RWPE2 (cell line): Measurements from ENCODE around the gene COX15.
A peak's percentile ranks its signal among the peaks of the same experiment; 100 is the strongest.

Experiments used
- ATAC-seq: fragments of 200-7000 bp; cut with Tn5 transposase; 3 replicates; pipeline ENCODE4 v1.9.1; 2021; ENCODE audit warnings: low read depth
- DNase-seq: peaks from one replicate; pipeline ENCODE4 v3.0.0-alpha.2; 2020; ENCODE audit warnings: low spot score
- H3K27ac ChIP-seq: fragments of 450-650 bp; 2 replicates; pipeline ENCODE4 v1.5.1; 2017; ENCODE audit warnings: mild to moderate bottlenecking; ENCODE audit not compliant: poor library complexity, severe bottlenecking
- H3K27me3 ChIP-seq: fragments of 250-450 bp; sonication (Bioruptor Pico); 2 replicates; pipeline ENCODE4 v1.5.1; 2021; ENCODE audit warnings: mild to moderate bottlenecking, moderate library complexity; ENCODE audit not compliant: insufficient read depth, poor library complexity, severe bottlenecking
- H3K36me3 ChIP-seq: fragments of 250-450 bp; sonication (Bioruptor Pico); 2 replicates; pipeline ENCODE4 v1.5.1; 2020; ENCODE audit warnings: low read depth, mild to moderate bottlenecking, moderate library complexity
- H3K4me1 ChIP-seq: fragments of 250-450 bp; sonication (Bioruptor Pico); 2 replicates; pipeline ENCODE4 v1.5.1; 2021; ENCODE audit warnings: mild to moderate bottlenecking, moderate library complexity; ENCODE audit not compliant: insufficient read depth, poor library complexity, severe bottlenecking
- H3K4me3 ChIP-seq: fragments of 250-450 bp; sonication (Bioruptor Pico); 2 replicates; pipeline ENCODE4 v1.5.1; 2021; ENCODE audit warnings: mild to moderate bottlenecking, moderate library complexity; ENCODE audit not compliant: severe bottlenecking
- H3K9me3 ChIP-seq: fragments of 250-450 bp; sonication (Bioruptor Pico); 2 replicates; pipeline ENCODE4 v1.5.1; 2021; ENCODE audit warnings: mild to moderate bottlenecking, moderate library complexity; ENCODE audit not compliant: severe bottlenecking
- CTCF ChIP-seq: fragments of 450-650 bp; IDR thresholded peaks from one replicate; pipeline ENCODE4 v1.5.1; 2017; ENCODE audit warnings: mild to moderate bottlenecking, moderate library complexity; ENCODE audit not compliant: poor library complexity, severe bottlenecking

The COX15 gene

DNA sequence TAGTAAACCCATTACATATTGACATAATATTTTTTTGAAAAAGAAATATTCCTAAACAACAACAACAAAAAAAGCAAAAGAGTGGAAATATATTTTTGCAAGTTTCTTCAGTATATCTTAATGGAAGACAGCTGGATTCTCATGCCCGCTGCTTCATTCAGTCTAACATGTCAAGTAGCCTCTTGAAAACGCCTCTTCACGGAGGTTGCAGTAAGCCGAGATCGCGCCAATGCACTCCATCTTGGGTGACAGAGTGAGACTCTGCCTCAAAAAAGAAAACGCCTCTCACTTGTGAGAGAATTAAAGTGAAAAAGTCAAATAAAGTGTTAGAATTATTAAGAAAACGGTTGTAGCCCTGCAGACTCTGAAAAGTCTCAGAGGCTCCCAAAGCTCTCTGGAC, 1.4 kb upstream of the COX15 start:
- H3K27ac ChIP-seq = peak overlapping the region; percentile 82

DNA sequence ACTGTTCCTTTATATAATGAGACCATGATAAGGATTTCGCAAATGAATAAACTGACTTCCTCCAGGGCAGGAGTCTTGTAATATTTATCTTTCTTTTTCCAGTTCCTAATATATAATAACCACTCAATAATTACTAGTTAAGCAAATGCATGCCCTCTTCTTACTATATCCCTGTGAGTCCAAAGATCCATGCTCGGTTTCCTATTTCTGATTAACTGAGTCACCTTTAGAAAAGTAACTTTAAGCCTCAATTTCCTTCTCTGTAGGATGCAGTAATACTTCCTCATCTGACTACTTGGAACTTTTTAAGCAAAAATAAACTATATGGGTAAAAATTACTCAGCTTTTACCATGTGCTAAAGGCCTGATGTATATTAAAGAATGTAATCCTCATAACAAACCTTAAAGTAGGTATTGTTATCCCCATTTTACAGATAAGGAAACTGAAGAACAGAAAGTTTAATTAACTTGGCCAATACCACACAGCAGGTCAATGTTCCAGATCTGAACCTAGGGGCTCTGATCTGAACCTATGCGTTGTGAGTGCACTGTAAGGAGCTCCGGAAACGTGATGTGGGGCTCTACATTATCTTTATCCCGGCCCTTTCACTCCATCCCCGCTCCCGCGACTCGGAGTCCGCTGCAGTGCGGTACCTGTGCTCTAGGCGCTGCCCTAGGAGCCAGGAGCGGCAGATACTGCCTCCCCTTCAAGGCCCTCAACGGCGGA, 458 bp downstream of the COX15 start:
- Histone ChIP-seq H3K27ac (peak overlapping the region; percentile 82), H3K27me3 (no peaks in the 10 kb centered on the region), H3K4me1 (peaks cover 9% of the 10 kb centered on the region), H3K9me3 (no peaks in the 10 kb centered on the region), H3K36me3 (peaks cover 36% of the 10 kb centered on the region), H3K4me3 (peak overlapping the region; percentile 53)
- no peak for DNase-seq
- no peak for TF ChIP-seq CTCF
- peak; percentile 55; the same call in 2 of the 3 replicates for ATAC-seq

More for the DNA sequence above, 1.4 kb upstream of the COX15 start:
- H3K9me3 ChIP-seq = no peaks in the 10 kb centered on the region
- peak overlapping the region; percentile 53 for H3K4me3 ChIP-seq
- no peak for DNase-seq
- H3K4me1 ChIP-seq = peaks cover 12% of the 10 kb centered on the region
- peaks cover 38% of the 10 kb centered on the region for H3K36me3 ChIP-seq
- ATAC-seq = no peak
- TF ChIP-seq CTCF = no peak
- no peaks in the 10 kb centered on the region for H3K27me3 ChIP-seq

GRCh38 chr10:99730026-99730425, 1.9 kb downstream of the COX15 start:
- H3K4me3 ChIP-seq = no peak overlapping the region
- no peak for ATAC-seq
- no peaks in the 10 kb centered on the region for H3K9me3 ChIP-seq
- no peak for TF ChIP-seq CTCF
- DNase-seq = no peak
- no peaks in the 10 kb centered on the region for H3K27me3 ChIP-seq
- H3K4me1 ChIP-seq = peaks cover 9% of the 10 kb centered on the region
- H3K36me3 ChIP-seq = peaks cover 41% of the 10 kb centered on the region
- H3K27ac ChIP-seq = no peak overlapping the region

DNA sequence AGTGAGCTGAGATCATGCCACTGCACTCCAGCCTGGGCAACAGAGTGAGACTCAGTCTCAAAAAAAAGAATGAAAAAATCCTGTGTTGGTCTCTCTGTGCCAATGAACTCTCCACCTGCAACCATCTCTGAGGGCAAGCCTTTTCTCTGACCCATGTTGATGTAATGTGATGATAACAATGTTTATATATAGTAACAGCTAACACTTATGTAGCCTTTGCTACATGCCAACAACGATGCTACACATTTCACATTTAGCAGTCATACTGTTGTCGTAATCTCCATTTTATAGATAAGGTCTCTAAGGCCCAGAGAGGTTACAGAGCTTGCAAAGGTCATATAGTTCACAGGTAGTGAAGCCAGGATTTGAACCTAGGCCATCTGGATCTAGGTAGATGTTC, 11.5 kb downstream of the COX15 start:
- Histone ChIP-seq H3K9me3 (no peaks in the 10 kb centered on the region), H3K4me1 (no peaks in the 10 kb centered on the region), H3K27me3 (no peaks in the 10 kb centered on the region), H3K27ac (no peak overlapping the region), H3K36me3 (peaks cover 90% of the 10 kb centered on the region), H3K4me3 (no peak overlapping the region)
- DNase-seq (no peak), ATAC-seq (no peak)
- no peak for TF ChIP-seq CTCF

DNA sequence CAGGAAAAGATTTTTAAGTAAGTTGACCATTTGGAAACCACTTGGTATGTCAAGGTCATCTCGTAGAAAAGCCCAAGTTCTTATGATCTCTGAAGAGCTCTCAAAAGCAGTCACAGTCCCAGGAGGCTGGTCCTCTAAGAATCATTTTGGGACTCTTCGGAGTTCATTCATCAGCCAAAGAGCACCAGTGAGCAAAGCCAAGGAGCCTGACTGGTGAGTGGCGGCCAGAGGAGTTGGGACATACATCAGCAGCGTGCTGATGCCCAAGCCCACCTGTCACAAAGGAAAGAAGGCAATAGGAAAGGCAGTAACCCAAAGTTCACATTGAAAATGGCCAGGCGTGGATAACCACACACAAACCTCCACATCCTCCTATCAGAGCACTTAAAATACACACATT, 17.5 kb downstream of the COX15 start:
- H3K36me3 ChIP-seq = peaks cover 91% of the 10 kb centered on the region
- H3K4me3 ChIP-seq = no peak overlapping the region
- no peak overlapping the region for H3K27ac ChIP-seq
- peaks cover 3% of the 10 kb centered on the region for H3K4me1 ChIP-seq
- no peak for TF ChIP-seq CTCF
- no peak for DNase-seq
- H3K9me3 ChIP-seq = no peaks in the 10 kb centered on the region
- H3K27me3 ChIP-seq = no peaks in the 10 kb centered on the region
- ATAC-seq = no peak
